GM19438 (cell line): ENCODE data around the gene CYP1B1.
"Not testable (repeated sequence)": the region's sequence is repeated elsewhere in the genome, so short reads cannot be mapped to it uniquely, and the experiment has no call there.

Experiments used
- ATAC-seq: cut with Tn5 transposase; IDR thresholded peaks from one replicate; pipeline ENCODE4 v1.9.1; 2021; ENCODE audit warnings: low read depth; ENCODE audit not compliant: unreplicated experiment

Gene CYP1B1

GRCh38 chr2:38037757-38038621 is 38.0 kb downstream of the CYP1B1 start:
- ATAC-seq = peak; percentile 84

GRCh38 chr2:38037325-38037724 is 38.6 kb downstream of the CYP1B1 start:
- no peak for ATAC-seq

GRCh38 chr2:38035968-38036367 is 40.0 kb downstream of the CYP1B1 start:
- no peak for ATAC-seq

GRCh38 chr2:38033646-38034045 is 42.3 kb downstream of the CYP1B1 start:
- ATAC-seq = no peak

GRCh38 chr2:38032946-38033345 is 43.0 kb downstream of the CYP1B1 start:
- ATAC-seq = no peak

- ATAC-seq = no peak
These were observed 45.2 kb downstream of the CYP1B1 start for GRCh38 chr2:38030635-38031355.

GRCh38 chr2:38029512-38029911 is 46.4 kb downstream of the CYP1B1 start:
- ATAC-seq = no peak

- ATAC-seq = no peak
These were observed 47.1 kb downstream of the CYP1B1 start for GRCh38 chr2:38028829-38029228.

GRCh38 chr2:38026846-38027245 is 49.1 kb downstream of the CYP1B1 start:
- no peak for ATAC-seq

GRCh38 chr2:38021589-38021988 is 54.4 kb downstream of the CYP1B1 start:
- ATAC-seq = no peak

GRCh38 chr2:38020359-38021069 is 55.4 kb downstream of the CYP1B1 start:
- ATAC-seq = not testable (repeated sequence)

- no peak for ATAC-seq
These were observed 58.1 kb downstream of the CYP1B1 start for GRCh38 chr2:38017836-38018235.
